GM19193 (cell line): ENCODE results near the gene LAMA2.

Source experiments
- POLR2A ChIP-seq: IDR thresholded peaks from 4 replicates; pipeline ENCODE4 v1.6.1; 2011; ENCODE audit not compliant: insufficient read depth, insufficient read length; ENCODE audit errors: extremely low read depth

LAMA2 gene

GRCh38 chr6:129233458-129234134 is 350.7 kb downstream of the LAMA2 start:
- TF ChIP-seq POLR2A, result no peak

DNA sequence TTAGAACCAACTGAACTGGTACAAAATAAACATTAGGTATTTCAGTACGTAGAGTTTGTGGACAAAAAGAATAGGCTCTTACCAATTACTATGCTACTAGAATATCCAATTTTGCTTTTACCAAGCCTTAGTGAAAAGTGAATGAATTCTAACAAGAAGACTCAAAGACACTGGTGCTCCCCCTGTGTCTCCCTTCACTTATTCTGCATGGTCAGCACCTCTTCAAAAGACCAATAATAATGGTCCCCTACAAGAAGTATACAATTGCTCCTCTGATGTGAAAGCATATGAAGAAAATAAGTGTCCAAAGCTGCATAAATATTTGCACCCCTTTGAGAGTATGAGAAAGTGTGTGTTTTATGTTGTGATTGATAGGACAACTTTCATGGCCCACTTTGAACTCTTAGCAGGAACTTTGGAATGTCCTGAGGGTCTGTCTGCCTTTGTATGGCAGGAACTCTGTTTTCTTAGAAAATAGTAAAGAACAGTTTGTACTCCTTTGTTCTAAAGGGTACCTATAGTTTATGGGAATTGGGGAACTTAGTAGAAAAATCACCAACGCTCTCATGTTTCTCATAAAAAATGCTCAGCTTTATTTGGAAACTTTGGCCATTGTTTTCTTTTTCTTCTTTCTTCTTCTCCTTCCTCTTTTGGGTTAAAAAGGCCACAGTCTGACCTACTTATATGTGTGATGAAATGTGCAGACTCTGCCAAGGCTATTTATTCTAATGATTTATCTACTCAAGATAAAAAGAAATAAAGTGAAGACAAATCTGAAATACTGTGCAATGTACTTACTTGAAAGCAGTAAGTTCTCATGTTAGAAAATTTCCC is 352.4 kb downstream of the LAMA2 start:
- no peak for TF ChIP-seq POLR2A

GRCh38 chr6:129236001-129236517 is 353.1 kb downstream of the LAMA2 start:
- TF ChIP-seq POLR2A, result no peak

DNA sequence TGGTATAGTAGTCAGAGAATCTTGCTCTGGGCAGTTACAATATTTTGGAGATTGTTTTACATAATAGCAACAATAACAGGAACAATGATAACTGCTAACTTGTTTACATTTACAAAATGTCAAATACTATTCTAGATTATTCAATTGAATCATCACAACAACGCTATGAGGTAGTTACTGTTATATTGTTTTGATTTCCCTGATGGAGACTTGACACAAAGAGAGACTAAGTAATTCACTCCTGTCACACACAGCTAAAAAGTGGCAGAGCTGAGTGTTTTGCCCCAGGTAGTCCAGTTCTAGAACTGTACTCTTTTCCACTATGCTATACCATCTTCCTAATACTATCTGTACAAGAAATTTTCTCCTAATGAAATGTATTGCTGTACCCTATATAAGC is 356.1 kb downstream of the LAMA2 start:
- no peak for TF ChIP-seq POLR2A

DNA sequence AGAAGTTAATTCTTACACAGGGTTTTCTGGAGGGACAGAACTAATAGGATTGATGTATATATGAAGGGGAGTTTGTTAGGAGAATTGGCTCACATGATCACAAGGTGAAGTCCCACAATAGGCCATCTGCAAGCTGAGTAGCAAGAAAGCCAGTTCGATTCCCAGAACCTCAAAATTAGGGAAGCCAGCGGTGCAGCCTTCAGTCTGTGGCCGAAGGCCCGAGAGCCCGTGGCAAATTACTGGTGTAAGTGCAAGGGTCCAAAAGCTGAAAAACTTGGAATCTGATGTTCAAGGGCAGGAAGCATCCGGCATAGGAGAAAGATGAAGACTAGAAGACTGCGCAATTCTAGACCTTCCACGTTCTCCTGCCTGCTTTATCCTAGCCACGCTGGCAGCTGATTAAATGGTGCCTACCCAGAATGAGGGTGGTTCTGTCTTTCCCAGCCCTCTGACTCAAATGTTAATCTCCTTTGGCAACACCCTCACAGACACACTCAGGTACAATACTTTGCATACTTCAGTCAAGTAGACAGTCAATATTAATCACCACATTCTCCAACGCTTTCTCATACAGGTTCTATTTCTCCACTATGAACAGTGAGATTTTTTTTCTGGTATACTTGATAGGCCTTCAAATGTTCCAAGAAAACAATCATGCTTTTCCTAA is 357.0 kb downstream of the LAMA2 start:
- TF ChIP-seq POLR2A, result no peak

- no peak for TF ChIP-seq POLR2A
Measured at GRCh38 chr6:129240492-129240853, 357.5 kb downstream of the LAMA2 start.

GRCh38 chr6:129242546-129242945 is 359.6 kb downstream of the LAMA2 start:
- no peak for TF ChIP-seq POLR2A

DNA sequence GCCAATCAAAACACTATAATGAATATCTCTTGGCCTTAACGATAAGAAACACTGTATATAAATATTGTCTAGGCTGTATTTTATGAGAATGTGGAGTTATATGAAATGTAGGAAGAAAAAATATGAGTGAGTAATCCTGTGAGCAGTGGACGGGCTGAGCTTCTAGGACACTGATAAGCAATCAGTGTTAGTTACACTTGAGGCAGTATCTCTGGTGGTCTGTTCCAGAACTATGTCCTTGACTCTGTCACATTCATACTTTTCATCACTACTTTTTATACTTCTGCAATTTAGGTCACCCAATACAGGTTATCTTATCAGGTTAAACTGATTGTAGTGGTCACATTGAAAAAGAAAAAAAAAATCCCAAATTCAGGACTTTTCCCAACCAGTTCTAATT is 360.4 kb downstream of the LAMA2 start:
- no peak for TF ChIP-seq POLR2A

DNA sequence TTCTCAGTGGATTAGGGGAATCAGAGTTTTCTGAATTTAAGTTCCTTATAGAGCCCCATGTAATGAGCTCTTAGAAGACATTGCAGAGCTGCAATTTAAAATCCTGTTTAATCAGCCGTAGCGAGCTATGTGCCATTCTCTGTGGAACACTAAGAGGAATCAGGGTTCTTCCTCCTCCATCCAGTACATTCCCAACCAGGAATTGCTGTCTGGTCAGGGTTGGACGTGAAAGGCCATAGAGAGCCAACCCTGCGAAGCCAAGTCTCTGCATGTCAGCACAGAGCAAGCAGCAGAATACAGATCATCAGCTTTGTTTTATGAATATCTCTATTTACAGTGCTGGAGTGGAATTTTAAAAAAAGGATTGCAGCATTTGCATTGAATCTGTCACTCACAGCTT is 366.0 kb downstream of the LAMA2 start:
- no peak for TF ChIP-seq POLR2A

GRCh38 chr6:129251669-129252376 is 368.9 kb downstream of the LAMA2 start:
- TF ChIP-seq POLR2A, result no peak

GRCh38 chr6:129252377-129253071 is 369.6 kb downstream of the LAMA2 start:
- no peak for TF ChIP-seq POLR2A

- no peak for TF ChIP-seq POLR2A
Measured at GRCh38 chr6:129253242-129253641, 370.3 kb downstream of the LAMA2 start.

- TF ChIP-seq POLR2A, result no peak
Measured at GRCh38 chr6:129253727-129254126, 370.8 kb downstream of the LAMA2 start.

- TF ChIP-seq POLR2A, result no peak
Measured at GRCh38 chr6:129257196-129257595, 374.3 kb downstream of the LAMA2 start.
